Measurements from ENCODE around the gene CNTF. TPM values are rescaled to one million over a fixed set of nuclear protein-coding genes. Genes with fewer than 3 reads are reported as not detected.

The CNTF gene
- total and polyA plus RNA-seq, 7 donors = 0.87 to 1.8 (median 1.6) TPM; not detected in 2

DNA sequence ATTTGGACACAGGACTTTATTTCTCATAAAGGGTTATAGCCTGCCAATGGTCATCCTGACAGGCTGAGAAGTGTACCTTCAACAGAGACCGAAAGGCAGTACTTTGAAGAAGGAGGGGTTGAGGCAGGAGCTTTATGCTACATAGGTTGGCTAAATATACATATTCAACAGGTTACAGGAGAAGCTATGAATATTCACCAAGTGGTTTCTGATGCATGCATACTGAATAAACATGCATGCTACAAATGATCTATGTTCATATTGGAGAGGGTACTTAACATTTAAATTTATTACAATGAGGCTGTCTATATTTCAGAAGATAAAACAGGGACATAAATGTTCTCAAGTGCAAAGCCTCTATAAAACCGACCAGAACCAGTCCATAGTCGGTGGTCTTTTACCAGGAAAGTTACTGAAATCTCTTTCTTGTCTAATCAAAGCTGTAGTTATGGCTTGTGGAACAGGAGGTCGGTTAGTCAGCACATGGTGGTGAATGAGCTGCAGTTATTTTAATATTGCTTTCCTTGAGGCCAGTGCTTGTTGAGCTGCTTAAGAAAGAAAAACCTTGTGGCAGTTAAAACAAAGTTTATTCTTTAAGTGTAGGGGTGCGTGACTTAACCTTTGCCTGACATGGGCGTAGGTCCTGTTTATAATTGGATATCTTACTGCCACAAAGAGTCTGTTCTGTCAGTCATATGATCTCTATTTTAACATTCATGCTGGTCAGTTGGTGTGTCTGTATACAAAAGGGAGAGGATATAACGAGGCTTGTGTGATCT lies 19.5 kb downstream of the CNTF start:
- H3K9me3 ChIP-seq = no peaks in the 10 kb centered on the region
- no peak overlapping the region for H3K27ac ChIP-seq
- intact Hi-C loops (cut with DNase I) = no loop called here
- no peaks in the 10 kb centered on the region for H3K27me3 ChIP-seq
- TF ChIP-seq POLR2AphosphoS5 (IDR thresholded peaks at IDR 0.05) (no peak), EP300 (IDR thresholded peaks at IDR 0.05) (no peak), POLR2A (IDR thresholded peaks at IDR 0.05) (no peak)
- TF ChIP-seq, protein P1, sequence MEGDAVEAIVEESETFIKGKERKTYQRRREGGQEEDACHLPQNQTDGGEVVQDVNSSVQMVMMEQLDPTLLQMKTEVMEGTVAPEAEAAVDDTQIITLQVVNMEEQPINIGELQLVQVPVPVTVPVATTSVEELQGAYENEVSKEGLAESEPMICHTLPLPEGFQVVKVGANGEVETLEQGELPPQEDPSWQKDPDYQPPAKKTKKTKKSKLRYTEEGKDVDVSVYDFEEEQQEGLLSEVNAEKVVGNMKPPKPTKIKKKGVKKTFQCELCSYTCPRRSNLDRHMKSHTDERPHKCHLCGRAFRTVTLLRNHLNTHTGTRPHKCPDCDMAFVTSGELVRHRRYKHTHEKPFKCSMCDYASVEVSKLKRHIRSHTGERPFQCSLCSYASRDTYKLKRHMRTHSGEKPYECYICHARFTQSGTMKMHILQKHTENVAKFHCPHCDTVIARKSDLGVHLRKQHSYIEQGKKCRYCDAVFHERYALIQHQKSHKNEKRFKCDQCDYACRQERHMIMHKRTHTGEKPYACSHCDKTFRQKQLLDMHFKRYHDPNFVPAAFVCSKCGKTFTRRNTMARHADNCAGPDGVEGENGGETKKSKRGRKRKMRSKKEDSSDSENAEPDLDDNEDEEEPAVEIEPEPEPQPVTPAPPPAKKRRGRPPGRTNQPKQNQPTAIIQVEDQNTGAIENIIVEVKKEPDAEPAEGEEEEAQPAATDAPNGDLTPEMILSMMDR (IDR thresholded peaks at IDR 0.05) = no peak
- no peaks in the 10 kb centered on the region for H3K36me3 ChIP-seq
- H3K4me1 ChIP-seq = peaks cover 0 to 12% (median 7%) of the 10 kb centered on the region in 4 donors
- H3K4me3 ChIP-seq = no peak overlapping the region
- WGBS, 2 donors = 22 to 59% methylated on average over 7 of the region's 7 CpGs
- no peak for DNase-seq

DNA sequence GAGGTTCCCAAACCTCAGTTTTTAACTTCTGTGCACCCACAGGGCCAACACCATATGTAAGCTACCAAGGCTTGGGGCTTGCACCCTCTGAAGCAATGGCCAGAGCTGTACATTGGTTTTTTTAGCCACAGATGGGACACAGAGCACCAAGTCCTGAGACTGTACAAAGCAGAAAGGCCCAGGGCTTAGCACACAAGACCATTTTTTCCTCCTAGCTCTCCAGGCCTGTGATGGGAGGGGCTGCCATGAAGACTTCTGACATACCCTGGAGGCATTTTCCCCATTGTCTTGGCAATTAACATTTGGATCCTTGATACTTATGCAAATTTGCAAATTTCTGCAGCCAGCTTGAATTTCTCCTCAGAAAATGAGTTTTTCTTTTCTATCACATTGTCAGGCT lies 23.4 kb downstream of the CNTF start:
- no peak for DNase-seq
- H3K4me1 ChIP-seq = peaks cover 0 to under 1% (median 0%) of the 10 kb centered on the region in 4 donors
- H3K27me3 ChIP-seq = no peaks in the 10 kb centered on the region
- H3K9me3 ChIP-seq = no peaks in the 10 kb centered on the region
- no peak overlapping the region for H3K4me3 ChIP-seq
- no peaks in the 10 kb centered on the region for H3K36me3 ChIP-seq
- TF ChIP-seq POLR2AphosphoS5 (IDR thresholded peaks at IDR 0.05) = no peak
- no peak for TF ChIP-seq EP300 (IDR thresholded peaks at IDR 0.05)
- TF ChIP-seq, protein P1 (IDR thresholded peaks at IDR 0.05) = no peak
- TF ChIP-seq POLR2A (IDR thresholded peaks at IDR 0.05) = no peak
- no peak overlapping the region for H3K27ac ChIP-seq
- intact Hi-C loops (cut with DNase I) = no loop called here

DNA sequence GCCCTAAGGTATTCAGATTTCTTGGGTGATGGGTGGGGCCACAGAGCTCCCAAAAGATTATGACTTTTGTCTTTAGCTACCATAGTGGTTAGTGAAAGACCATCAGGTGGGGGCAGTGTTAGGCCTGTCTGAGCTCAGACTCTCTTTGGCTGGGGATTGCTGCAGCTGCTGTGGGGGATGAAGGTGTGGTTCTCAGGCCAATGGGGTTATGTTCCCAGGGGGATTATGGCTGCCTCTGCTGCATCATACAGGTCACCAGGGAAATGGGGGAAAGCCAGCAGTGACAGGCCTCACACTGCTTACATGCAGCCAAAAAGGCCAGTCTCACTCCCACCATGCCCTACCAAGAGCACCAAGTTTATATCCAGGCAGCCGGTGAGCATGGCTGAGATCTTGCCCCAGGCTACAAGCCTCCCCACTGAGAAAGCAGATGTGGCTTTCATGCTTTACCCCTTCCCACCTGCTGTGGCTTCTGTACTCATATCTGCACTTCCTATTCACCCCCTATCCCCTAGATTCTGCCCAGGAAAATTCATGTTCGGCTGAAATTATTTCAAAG lies 24.8 kb downstream of the CNTF start:
- H3K27me3 ChIP-seq = no peaks in the 10 kb centered on the region
- WGBS, 2 donors = 73 to 88% methylated on average over 2 of the region's 2 CpGs
- H3K9me3 ChIP-seq = no peaks in the 10 kb centered on the region
- no peak overlapping the region for H3K4me3 ChIP-seq
- no peaks in the 10 kb centered on the region for H3K4me1 ChIP-seq
- TF ChIP-seq POLR2AphosphoS5 (IDR thresholded peaks at IDR 0.05) (no peak), EP300 (IDR thresholded peaks at IDR 0.05) (no peak), POLR2A (IDR thresholded peaks at IDR 0.05) (no peak)
- TF ChIP-seq, protein P1 (IDR thresholded peaks at IDR 0.05) = no peak
- intact Hi-C loops (cut with DNase I) = no loop called here
- no peak for DNase-seq
- H3K36me3 ChIP-seq = no peaks in the 10 kb centered on the region
- H3K27ac ChIP-seq = no peak overlapping the region

DNA sequence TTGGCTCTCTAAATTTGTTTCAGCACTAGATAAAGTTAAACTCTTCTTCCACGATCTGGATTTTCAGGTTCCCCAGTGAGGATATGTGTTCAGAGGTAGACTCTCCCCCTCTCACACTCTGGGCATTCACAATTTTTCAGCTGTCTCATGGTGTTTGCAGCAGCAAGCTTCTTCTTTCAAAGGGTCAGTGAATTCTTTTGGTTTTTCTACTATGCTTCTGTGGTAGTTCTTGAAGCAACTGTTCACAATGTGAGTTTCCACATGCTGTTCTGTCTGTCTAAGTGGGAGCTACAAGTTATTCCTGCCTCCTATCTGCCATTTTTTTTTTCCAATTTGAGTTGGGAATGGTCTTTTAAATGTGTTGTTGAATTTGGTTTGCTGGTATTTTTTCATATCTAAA lies 25.4 kb downstream of the CNTF start:
- 58 to 77% methylated on average over 1 of the region's 1 CpG for WGBS, 2 donors
- no peak for DNase-seq
- TF ChIP-seq EP300 (IDR thresholded peaks at IDR 0.05) = no peak
- TF ChIP-seq, protein P1 (IDR thresholded peaks at IDR 0.05) = no peak
- no peak for TF ChIP-seq POLR2AphosphoS5 (IDR thresholded peaks at IDR 0.05)
- TF ChIP-seq POLR2A (IDR thresholded peaks at IDR 0.05) = no peak
- intact Hi-C loops (cut with DNase I) = no loop called here
- Histone ChIP-seq H3K36me3 (no peaks in the 10 kb centered on the region), H3K4me3 (no peak overlapping the region), H3K4me1 (no peaks in the 10 kb centered on the region), H3K27me3 (no peaks in the 10 kb centered on the region), H3K27ac (no peak overlapping the region), H3K9me3 (no peaks in the 10 kb centered on the region)
